ENCODE measurements around the gene RAMP2.
A peak's percentile ranks its signal among the peaks of the same experiment; 100 is the strongest.

Gene RAMP2

GRCh38 chr17:42744806-42745617, 16.0 kb upstream of the RAMP2 start, which contains the start of gene EZH1:
Gene EZH1 (minus strand): TSS chr17:42745040. CDS start chr17:42728941, 16,099 bp downstream.
- H2AK5ac ChIP-seq (ENCODE audit: low read length, severe bottlenecking), result peak within 1 kb of the TSS; percentile 72
- H3K79me1 ChIP-seq (replicated peaks; ENCODE audit: low read length, poor library complexity, severe bottlenecking), result peaks cover 17% of the 10 kb centered on the region
- peak within 1 kb of the TSS in 1 of 2 experiments; percentile 59 for H2BK12ac ChIP-seq (ENCODE audit: low read length in 2 of 2)
- H4K91ac ChIP-seq (ENCODE audit: low read length), result no peak within 1 kb of the TSS
- peak within 1 kb of the TSS in 1 of 2 experiments; percentile 94 for H3K14ac ChIP-seq (ENCODE audit: low read length in 2 of 2)
- H3K36me3 ChIP-seq (ENCODE audit: control insufficient read depth in 1 of 2, insufficient read depth in 2 of 2, low read depth in 1 of 2, low read length in 2 of 2), result peaks cover 3 to 12% of the 10 kb centered on the region in 2 experiments
- peak within 1 kb of the TSS; percentile 91 for H3K9ac ChIP-seq (ENCODE audit: low read length)
- no peak within 1 kb of the TSS for H2BK15ac ChIP-seq (ENCODE audit: low read depth, poor library complexity, severe bottlenecking)
- peak; percentile 89 for DNase-seq
- H3K9me3 ChIP-seq (ENCODE audit: control insufficient read depth, low read length), result no peaks in the 10 kb centered on the region
- H3K4me3 ChIP-seq (ENCODE audit: insufficient read depth in 1 of 2, low read depth in 1 of 2, low read length in 2 of 2), result peak within 1 kb of the TSS; percentile 72 to 77
- H2BK120ac ChIP-seq (ENCODE audit: low read depth, low read length), result peak within 1 kb of the TSS; percentile 56
- peaks cover 0 to 10% of the 10 kb centered on the region in 2 experiments for H3K27me3 ChIP-seq (ENCODE audit: control insufficient read depth in 1 of 2, insufficient read depth in 1 of 2, low read length in 2 of 2)
- H4K8ac ChIP-seq (ENCODE audit: low read length), result peak within 1 kb of the TSS; percentile 46
- H3K23ac ChIP-seq (ENCODE audit: low read length in 2 of 2), result no peak within 1 kb of the TSS
- H3K27ac ChIP-seq (ENCODE audit: low read length, poor library complexity, severe bottlenecking), result peak within 1 kb of the TSS; percentile 63
- no peak within 1 kb of the TSS for H2BK5ac ChIP-seq (ENCODE audit: low read depth, low read length, poor library complexity, severe bottlenecking)
- peak within 1 kb of the TSS in 1 of 2 experiments; percentile 93 for H3K18ac ChIP-seq (ENCODE audit: low read depth in 1 of 2, low read length in 2 of 2)
- H3K4me2 ChIP-seq (ENCODE audit: low read length, poor library complexity, severe bottlenecking), result peak within 1 kb of the TSS; percentile 88
- H2AFZ ChIP-seq (ENCODE audit: low read depth, low read length), result peak within 1 kb of the TSS; percentile 80
- peak within 1 kb of the TSS in 1 of 2 experiments; percentile 56 for H3K4ac ChIP-seq (ENCODE audit: low read depth in 1 of 2, low read length in 2 of 2)
- peaks cover 9% of the 10 kb centered on the region for H3K4me1 ChIP-seq (ENCODE audit: control insufficient read depth, insufficient read depth, low read depth, low read length)
- 7% methylated on average over 50 of the region's 50 CpGs for WGBS

- H3K9me3 ChIP-seq (ENCODE audit: control insufficient read depth, low read length), result no peaks in the 10 kb centered on the region
- H3K79me1 ChIP-seq (replicated peaks; ENCODE audit: low read length, poor library complexity, severe bottlenecking), result peaks cover 6% of the 10 kb centered on the region
- H3K4me3 ChIP-seq (ENCODE audit: insufficient read depth in 1 of 2, low read depth in 1 of 2, low read length in 2 of 2), result no peak overlapping the region
- no peak overlapping the region for H3K4me2 ChIP-seq (ENCODE audit: low read length, poor library complexity, severe bottlenecking)
- no peak overlapping the region for H2BK5ac ChIP-seq (ENCODE audit: low read depth, low read length, poor library complexity, severe bottlenecking)
- DNase-seq, result no peak
- H3K27ac ChIP-seq (ENCODE audit: low read length, poor library complexity, severe bottlenecking), result no peak overlapping the region
- H3K4ac ChIP-seq (ENCODE audit: low read depth in 1 of 2, low read length in 2 of 2), result no peak overlapping the region
- no peaks in the 10 kb centered on the region for H3K36me3 ChIP-seq (ENCODE audit: control insufficient read depth in 1 of 2, insufficient read depth in 2 of 2, low read depth in 1 of 2, low read length in 2 of 2)
- no peak overlapping the region for H3K18ac ChIP-seq (ENCODE audit: low read depth in 1 of 2, low read length in 2 of 2)
- H2AK5ac ChIP-seq (ENCODE audit: low read length, severe bottlenecking), result no peak overlapping the region
- no peak overlapping the region for H3K23ac ChIP-seq (ENCODE audit: low read length in 2 of 2)
- H3K9ac ChIP-seq (ENCODE audit: low read length), result peak overlapping the region; percentile 25
- peaks cover 7% of the 10 kb centered on the region for H3K4me1 ChIP-seq (ENCODE audit: control insufficient read depth, insufficient read depth, low read depth, low read length)
- 73% methylated on average over 7 of the region's 7 CpGs for WGBS
- H3K14ac ChIP-seq (ENCODE audit: low read length in 2 of 2), result no peak overlapping the region
- no peak overlapping the region for H2BK12ac ChIP-seq (ENCODE audit: low read length in 2 of 2)
- no peak overlapping the region for H2BK15ac ChIP-seq (ENCODE audit: low read depth, poor library complexity, severe bottlenecking)
- no peak overlapping the region for H4K8ac ChIP-seq (ENCODE audit: low read length)
- H3K27me3 ChIP-seq (ENCODE audit: control insufficient read depth in 1 of 2, insufficient read depth in 1 of 2, low read length in 2 of 2), result peaks cover 0 to 16% of the 10 kb centered on the region in 2 experiments
- H4K91ac ChIP-seq (ENCODE audit: low read length), result no peak overlapping the region
- H2BK120ac ChIP-seq (ENCODE audit: low read depth, low read length), result no peak overlapping the region
- H2AFZ ChIP-seq (ENCODE audit: low read depth, low read length), result no peak overlapping the region
These were observed 12.7 kb upstream of the RAMP2 start for GRCh38 chr17:42748202-42748907.

GRCh38 chr17:42748908-42749798, 11.9 kb upstream of the RAMP2 start:
- Histone ChIP-seq H3K36me3 (ENCODE audit: control insufficient read depth in 1 of 2, insufficient read depth in 2 of 2, low read depth in 1 of 2, low read length in 2 of 2) (no peaks in the 10 kb centered on the region), H3K4ac (ENCODE audit: low read depth in 1 of 2, low read length in 2 of 2) (no peak overlapping the region), H3K27ac (ENCODE audit: low read length, poor library complexity, severe bottlenecking) (no peak overlapping the region), H2AFZ (ENCODE audit: low read depth, low read length) (no peak overlapping the region), H2AK5ac (ENCODE audit: low read length, severe bottlenecking) (no peak overlapping the region), H3K4me2 (ENCODE audit: low read length, poor library complexity, severe bottlenecking) (no peak overlapping the region), H3K9me3 (ENCODE audit: control insufficient read depth, low read length) (no peaks in the 10 kb centered on the region), H3K79me1 (replicated peaks; ENCODE audit: low read length, poor library complexity, severe bottlenecking) (peaks cover 2% of the 10 kb centered on the region), H2BK12ac (ENCODE audit: low read length in 2 of 2) (peak overlapping the region in 1 of 2 experiments; percentile 15), H4K8ac (ENCODE audit: low read length) (no peak overlapping the region), H2BK5ac (ENCODE audit: low read depth, low read length, poor library complexity, severe bottlenecking) (no peak overlapping the region), H4K91ac (ENCODE audit: low read length) (no peak overlapping the region), H3K18ac (ENCODE audit: low read depth in 1 of 2, low read length in 2 of 2) (no peak overlapping the region), H3K14ac (ENCODE audit: low read length in 2 of 2) (no peak overlapping the region), H3K9ac (ENCODE audit: low read length) (peak overlapping the region; percentile 25), H2BK120ac (ENCODE audit: low read depth, low read length) (no peak overlapping the region), H3K23ac (ENCODE audit: low read length in 2 of 2) (no peak overlapping the region), H3K4me1 (ENCODE audit: control insufficient read depth, insufficient read depth, low read depth, low read length) (peaks cover 3% of the 10 kb centered on the region), H3K27me3 (ENCODE audit: control insufficient read depth in 1 of 2, insufficient read depth in 1 of 2, low read length in 2 of 2) (peaks cover 0 to 16% of the 10 kb centered on the region in 2 experiments), H2BK15ac (ENCODE audit: low read depth, poor library complexity, severe bottlenecking) (no peak overlapping the region), H3K4me3 (ENCODE audit: insufficient read depth in 1 of 2, low read depth in 1 of 2, low read length in 2 of 2) (no peak overlapping the region)
- 75% methylated on average over 11 of the region's 11 CpGs for WGBS
- DNase-seq, result no peak
